ENCODE data around the gene SLC2A4. TPM values are rescaled to one million over a fixed set of nuclear protein-coding genes. Genes with fewer than 3 reads are reported as not detected.

SLC2A4 gene
- total and polyA plus RNA-seq, 2 of the 4 experiments (the other 2 are of a cell fraction), result 0.07 TPM; not detected in 1

DNA sequence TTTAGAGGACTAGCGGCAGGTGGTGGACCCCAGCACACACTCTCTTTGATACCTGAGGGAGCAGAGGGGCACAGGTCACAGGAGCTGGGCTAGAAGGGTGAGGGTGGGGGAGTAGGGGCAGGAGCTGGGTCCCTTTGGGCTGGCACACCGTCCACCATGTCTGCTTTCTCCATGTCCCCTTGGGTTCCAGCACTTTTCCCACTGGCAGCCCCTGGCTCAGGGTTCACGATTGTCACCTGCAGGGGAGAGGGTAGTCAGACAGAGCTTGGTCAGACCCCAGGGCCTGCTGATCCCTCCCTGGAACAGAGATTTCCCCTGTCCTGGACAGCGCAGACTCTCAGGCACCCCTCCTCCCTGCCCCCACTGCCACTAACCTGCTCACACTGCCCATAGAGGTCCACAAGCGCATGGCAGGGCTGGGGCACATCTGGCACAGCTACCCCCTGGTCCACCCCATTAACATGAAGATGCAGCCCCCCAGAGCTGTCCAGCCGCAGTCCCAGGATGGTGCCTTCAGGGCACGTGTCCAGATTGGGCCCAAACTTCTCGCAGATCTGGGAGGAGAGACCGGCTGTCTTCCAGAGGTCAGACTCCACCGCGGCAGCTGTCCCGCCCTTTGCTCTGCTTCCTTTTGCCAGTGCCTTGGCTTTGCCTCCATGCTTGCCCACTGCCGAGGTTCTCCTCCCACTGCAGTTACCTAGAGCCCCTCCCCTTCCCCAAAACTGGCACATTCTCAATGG, 36.8 kb downstream of the SLC2A4 start:
- Histone ChIP-seq H3K9me1 (ENCODE audit: insufficient read depth, low read length) (0 out of 2 replicates have a peak, but pooled peaks cover 4% of the 10 kb centered on the region), H4K8ac (ENCODE audit: low read depth in 2 of 2, low read length in 2 of 2) (no peak overlapping the region), H3K4ac (ENCODE audit: low read depth, low read length) (no peak overlapping the region), H3K14ac (replicated peaks; ENCODE audit: low read depth, low read length) (no peak overlapping the region), H2BK15ac (ENCODE audit: low read depth, low read length) (no peak overlapping the region), H2AFZ (replicated peaks; ENCODE audit: low read length, poor library complexity) (no peak overlapping the region), H3K9ac (ENCODE audit: low read depth, low read length) (no peak overlapping the region), H3K4me1 (ENCODE audit: control insufficient read depth, insufficient read depth, low read length) (peaks cover 7% of the 10 kb centered on the region), H3K4me2 (ENCODE audit: low read depth, low read length) (no peak overlapping the region), H3K56ac (ENCODE audit: extremely low read depth, insufficient read depth, low read length) (no peak overlapping the region), H3K23ac (ENCODE audit: low read depth, low read length) (no peak overlapping the region), H2BK20ac (ENCODE audit: low read depth, low read length) (no peak overlapping the region), H2AK9ac (replicated peaks; ENCODE audit: low read depth, low read length, poor library complexity) (no peak overlapping the region), H3K4me3 (ENCODE audit: insufficient read depth, low read depth, low read length) (no peak overlapping the region), H3K79me1 (ENCODE audit: low read depth in 1 of 2, low read length in 2 of 2) (peaks cover 9 to 21% of the 10 kb centered on the region in 2 experiments; a peak in 3 of 4 replicates), H3K18ac (ENCODE audit: low read depth, low read length) (no peak overlapping the region), H3K27ac (ENCODE audit: insufficient read depth, low read length) (no peak overlapping the region), H3K36me3 (ENCODE audit: control insufficient read depth, insufficient read depth, low read length) (peaks cover 67% of the 10 kb centered on the region), H4K91ac (ENCODE audit: insufficient read depth, low read depth, low read length) (no peak overlapping the region), H4K20me1 (ENCODE audit: insufficient read depth, low read length) (peaks cover 16% of the 10 kb centered on the region), H2BK120ac (ENCODE audit: low read depth, low read length) (no peak overlapping the region), H4K5ac (ENCODE audit: low read depth, low read length) (no peak overlapping the region), H3K27me3 (ENCODE audit: control insufficient read depth, insufficient read depth, low read length) (no peaks in the 10 kb centered on the region), H3K9me3 (ENCODE audit: control insufficient read depth, insufficient read depth, low read length) (no peaks in the 10 kb centered on the region), H2BK5ac (ENCODE audit: low read depth, low read length, poor library complexity, severe bottlenecking) (no peak overlapping the region), H2AK5ac (ENCODE audit: low read depth, low read length) (no peak overlapping the region)
- intact Hi-C loops (cut with micrococcal nuclease) (no loop called here), in situ Hi-C loops (cut with MboI; ENCODE audit: low sequenced_read_pairs) (no loop called here), dilution Hi-C loops (cut with HindIII; ENCODE audit: low sequenced_read_pairs, unreplicated experiment) (no loop called here)
- TF ChIP-seq MAZ (IDR thresholded peaks at IDR 0.05; ENCODE audit: borderline replicate concordance, low read depth, low read length) (no peak), RAD21 (IDR thresholded peaks at IDR 0.05; ENCODE audit: low read length) (no peak)
- WGBS, 2 experiments (ENCODE audit: extremely low coverage in 2 of 2, insufficient read length in 1 of 2), result 95% methylated on average over 9 of the region's 13 CpGs; no CpG with 5 or more reads in 1 of the 2 experiments
- CTCF ChIA-PET, result no interaction called here
- ATAC-seq (ENCODE audit: low read depth), result no peak
- no TSS peak for BruUV-seq (replicated peaks)
- POLR2A ChIA-PET (ENCODE audit: unreplicated experiment), result no interaction called here
- DNase-seq, result no peak

Data from IMR-90 (cell line).